GM20431 (cell line): Measurements from ENCODE around the gene GPR180.

ENCODE experiments used
- in situ Hi-C: fragments of 300-500 bp; cut with MseI, MboI; formaldehyde crosslinking; loops from one replicate; pipeline ENCODE4 v1.15.0; 2020; ENCODE audit warnings: low sequenced_read_pairs; ENCODE audit not compliant: unreplicated experiment

The GPR180 gene

GRCh38 chr13:94677799-94678198 is 76.1 kb downstream of the GPR180 start:
- in situ Hi-C loops, result loop anchor here (25.0 kb wide), 1 partner anchor 485 kb away; no protein-coding TSS in a partner anchor

DNA sequence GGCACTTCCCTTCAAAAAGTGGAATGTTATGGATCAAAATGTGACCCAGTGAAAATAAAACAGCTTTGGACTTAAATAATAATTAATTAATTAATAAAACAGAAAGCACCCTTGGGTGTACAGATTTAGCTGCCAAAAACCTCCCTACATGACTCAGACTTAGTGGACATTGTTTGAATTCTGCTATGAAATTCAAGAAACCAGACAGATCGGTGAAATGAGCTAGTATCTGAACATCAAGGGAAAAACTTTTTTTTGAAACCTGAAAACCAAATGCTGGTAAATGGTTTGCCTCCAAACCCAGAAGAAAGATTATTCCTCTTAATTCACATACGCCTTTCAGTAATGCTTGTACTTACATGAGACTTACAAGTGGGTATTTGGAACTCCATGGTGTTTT is 77.2 kb downstream of the GPR180 start:
- in situ Hi-C loops, result loop anchor here (25.0 kb wide), 1 partner anchor 483 kb away; no protein-coding TSS in a partner anchor

DNA sequence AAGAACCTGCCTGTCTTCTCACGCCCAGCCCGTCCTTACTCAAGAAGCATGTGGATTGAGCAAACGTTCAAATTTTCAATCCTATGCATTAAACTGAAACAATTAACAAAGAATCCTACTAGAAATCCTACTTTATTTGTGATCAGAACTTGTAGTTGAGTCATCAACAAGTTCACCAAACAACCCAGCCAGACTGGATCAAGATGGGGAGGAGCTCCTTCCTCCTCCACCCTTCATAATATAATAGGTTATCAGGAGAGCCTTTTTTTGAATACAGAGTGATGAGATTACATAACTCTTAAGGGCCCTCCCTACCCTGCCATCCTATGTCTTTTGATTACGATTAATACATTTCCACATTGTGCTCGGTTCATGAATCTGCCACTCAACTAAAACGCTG is 78.0 kb downstream of the GPR180 start:
- in situ Hi-C loops, result loop anchor here (25.0 kb wide), 1 partner anchor 483 kb away; no protein-coding TSS in a partner anchor

DNA sequence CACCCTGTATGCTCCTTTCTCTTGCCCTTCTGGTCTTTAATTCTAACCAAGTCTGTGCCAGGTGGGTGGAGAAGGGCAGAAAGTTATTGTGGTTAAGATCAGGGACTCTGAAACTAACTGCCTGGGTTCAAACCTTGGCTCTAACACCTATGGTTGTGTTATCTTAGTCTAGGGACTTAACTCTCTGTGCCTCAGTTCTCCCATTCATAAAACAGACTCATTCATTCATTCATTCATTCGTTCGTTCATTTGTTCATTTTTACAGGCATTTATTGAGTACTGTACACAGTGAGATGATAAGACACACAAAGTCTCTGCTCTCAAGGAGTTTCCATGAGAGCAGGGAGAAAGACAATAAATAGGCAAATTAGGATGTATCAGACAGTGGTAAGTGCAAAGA is 80.6 kb downstream of the GPR180 start:
- in situ Hi-C loops, result loop anchor here (25.0 kb wide), 1 partner anchor 480 kb away; no protein-coding TSS in a partner anchor

DNA sequence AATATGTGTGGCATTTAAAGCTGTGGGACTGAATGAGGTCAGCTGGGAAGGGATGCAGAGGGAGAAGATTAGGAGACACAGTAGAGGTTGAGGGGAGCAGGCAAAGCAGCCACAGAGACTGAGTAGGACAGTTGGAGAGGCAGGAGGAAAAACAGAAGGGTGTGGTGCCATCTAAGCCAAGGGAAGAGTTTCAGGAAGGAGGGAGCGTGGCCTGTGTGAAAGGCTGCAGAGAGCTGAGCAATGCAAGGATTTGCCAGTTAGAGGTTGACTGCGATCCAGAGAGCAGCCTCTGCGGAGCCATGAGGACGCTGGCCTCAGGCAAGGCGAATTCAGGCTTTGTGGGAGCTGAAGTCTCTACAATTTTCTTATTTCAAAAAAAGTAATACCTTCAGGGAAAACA is 81.8 kb downstream of the GPR180 start:
- in situ Hi-C loops, result loop anchor here (25.0 kb wide), 1 partner anchor 479 kb away; no protein-coding TSS in a partner anchor
